ENCODE results near the gene LRRC63. TPM values are rescaled to one million over a fixed set of nuclear protein-coding genes. Genes with fewer than 3 reads are reported as not detected.

Gene LRRC63
- total RNA-seq, 1 donor from 2014 or later = 0.13 TPM

DNA sequence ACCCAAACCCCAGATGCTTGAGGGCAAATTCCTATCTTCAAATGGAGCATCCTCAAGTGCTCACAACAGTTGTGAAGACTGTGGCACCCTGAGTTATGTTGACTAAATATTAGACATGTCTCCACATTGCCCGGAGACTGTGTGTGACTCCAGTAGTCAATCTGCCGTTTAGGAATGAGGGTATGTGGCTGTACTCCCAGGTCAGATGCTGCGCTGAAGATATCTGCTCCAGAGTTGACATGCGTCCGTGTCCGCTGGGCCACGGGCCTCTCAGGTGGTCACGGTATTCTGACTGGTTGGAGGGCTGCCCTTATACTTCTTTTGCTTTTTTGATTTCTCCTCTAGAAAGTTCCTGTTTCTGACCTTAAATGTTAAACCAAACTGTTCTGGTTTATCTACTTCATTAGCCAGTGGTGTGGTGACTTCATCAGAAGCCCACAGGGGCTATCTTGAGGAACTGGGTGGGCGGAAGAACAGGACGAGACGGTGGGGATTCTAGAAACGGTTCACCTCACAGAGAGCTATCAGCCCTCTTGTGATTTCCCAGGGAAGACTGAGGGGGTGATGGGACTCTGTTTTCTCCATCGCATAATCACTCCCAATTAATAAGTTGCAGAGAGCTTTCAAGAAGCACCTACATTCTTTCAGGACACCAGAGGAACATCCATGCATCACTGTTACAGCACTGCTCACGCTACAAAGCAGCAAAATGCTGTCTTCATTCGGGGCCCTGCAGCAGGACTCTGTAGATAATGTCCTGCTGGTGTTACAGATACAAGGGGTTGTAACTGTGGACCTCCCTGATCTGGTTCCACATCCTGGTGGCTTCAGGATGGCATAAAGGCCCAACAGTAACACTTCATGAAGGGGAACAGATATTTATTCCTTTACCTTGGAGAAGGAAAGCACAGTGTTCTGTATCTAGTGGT is 28.4 kb upstream of the LRRC63 start:
- DNase-seq (ENCODE audit: low spot score) = no peak
- Mint-ChIP-seq H3K36me3 (ENCODE audit: low read depth) (peaks cover 18% of the 10 kb centered on the region), H3K4me1 (ENCODE audit: low read depth) (peaks cover 48% of the 10 kb centered on the region), H3K27me3 (ENCODE audit: insufficient read depth) (no peaks in the 10 kb centered on the region), H3K9me3 (no peaks in the 10 kb centered on the region), H3K27ac (peak overlapping the region; percentile 99), H3K4me3 (peak overlapping the region; percentile 97)
- intact Hi-C loops (cut with micrococcal nuclease) = loop anchor here (2.0 kb wide), 1 partner anchor 718 kb away; the partner anchor contains the start of gene COG3

DNA sequence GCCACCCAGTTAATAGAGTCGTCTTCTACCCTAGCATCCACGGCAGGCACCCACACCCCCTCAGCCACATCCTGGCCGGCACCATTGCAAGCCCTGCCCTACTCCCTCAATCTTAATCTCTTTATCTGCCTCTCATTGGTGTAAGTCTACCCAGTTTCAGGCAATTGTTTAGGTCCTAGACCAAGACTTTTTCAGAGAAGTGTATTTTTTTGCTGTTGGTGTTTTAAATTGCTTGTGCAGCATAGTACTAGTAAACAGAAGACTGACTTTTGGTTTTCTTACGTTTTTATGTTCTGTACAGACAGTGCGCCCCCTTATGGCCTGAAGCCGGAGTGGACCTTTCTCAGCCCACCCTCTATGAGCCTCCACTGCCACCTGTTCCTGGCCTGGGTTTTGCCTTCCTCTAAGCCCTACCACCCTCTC is 27.4 kb upstream of the LRRC63 start:
- Mint-ChIP-seq H3K4me3 (peak overlapping the region; percentile 97), H3K9me3 (no peaks in the 10 kb centered on the region), H3K27ac (peak overlapping the region; percentile 99), H3K36me3 (ENCODE audit: low read depth) (peaks cover 11% of the 10 kb centered on the region), H3K4me1 (ENCODE audit: low read depth) (peaks cover 39% of the 10 kb centered on the region), H3K27me3 (ENCODE audit: insufficient read depth) (no peaks in the 10 kb centered on the region)
- peak; percentile 64 for DNase-seq (ENCODE audit: low spot score)
- intact Hi-C loops (cut with micrococcal nuclease) = loop anchor here (1.0 kb wide), 5 partner anchors 24 to 137 kb away; partner anchors contain the start of genes LRRC63 and ZC3H13

DNA sequence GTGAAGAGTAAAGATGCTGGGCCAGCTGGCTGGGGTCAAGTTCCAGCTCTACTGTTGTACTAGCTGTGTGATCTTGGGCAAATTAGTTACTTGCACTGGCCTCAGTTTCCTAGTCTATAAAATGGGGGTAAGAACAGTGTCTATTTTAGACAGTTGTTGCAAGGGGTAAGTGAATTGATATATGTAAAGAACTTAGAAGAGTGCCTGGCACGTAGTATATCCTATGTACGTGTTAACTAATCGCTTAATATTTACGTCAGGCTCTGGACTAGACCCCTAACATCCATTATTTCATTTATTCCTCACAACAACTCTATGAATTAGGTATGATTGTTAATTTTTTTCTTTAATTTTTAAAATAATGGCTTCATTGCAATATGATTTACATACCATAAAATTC is 26.1 kb upstream of the LRRC63 start:
- Mint-ChIP-seq H3K4me1 (ENCODE audit: low read depth) (peaks cover 36% of the 10 kb centered on the region), H3K27me3 (ENCODE audit: insufficient read depth) (no peaks in the 10 kb centered on the region), H3K4me3 (no peak overlapping the region), H3K9me3 (no peaks in the 10 kb centered on the region), H3K27ac (no peak overlapping the region), H3K36me3 (ENCODE audit: low read depth) (no peaks in the 10 kb centered on the region)
- intact Hi-C loops (cut with micrococcal nuclease) = no loop called here
- DNase-seq (ENCODE audit: low spot score) = no peak

DNA sequence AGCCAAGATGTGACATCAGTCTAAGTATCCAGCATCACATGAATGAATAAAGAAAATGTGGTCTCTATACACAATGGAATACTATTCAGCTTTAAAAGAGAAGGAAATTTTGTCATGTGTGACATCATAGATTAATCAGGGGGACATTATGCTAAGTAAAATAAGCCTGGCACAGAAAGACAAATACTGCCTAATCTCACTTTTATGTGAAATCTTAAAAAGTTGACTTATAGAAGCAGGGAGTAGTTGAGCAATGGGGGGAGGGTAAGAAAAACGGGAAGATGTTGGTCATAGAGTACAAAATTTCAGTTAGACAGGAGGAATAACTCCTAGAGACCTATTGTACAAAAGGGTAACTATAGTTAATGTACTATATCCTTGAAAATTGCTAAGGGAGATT is 19.3 kb upstream of the LRRC63 start:
- Mint-ChIP-seq H3K27me3 (ENCODE audit: insufficient read depth) (no peaks in the 10 kb centered on the region), H3K4me1 (ENCODE audit: low read depth) (no peaks in the 10 kb centered on the region), H3K9me3 (no peaks in the 10 kb centered on the region), H3K27ac (no peak overlapping the region), H3K4me3 (no peak overlapping the region), H3K36me3 (ENCODE audit: low read depth) (peaks cover 2% of the 10 kb centered on the region)
- intact Hi-C loops (cut with micrococcal nuclease) = no loop called here
- no peak for DNase-seq (ENCODE audit: low spot score)

DNA sequence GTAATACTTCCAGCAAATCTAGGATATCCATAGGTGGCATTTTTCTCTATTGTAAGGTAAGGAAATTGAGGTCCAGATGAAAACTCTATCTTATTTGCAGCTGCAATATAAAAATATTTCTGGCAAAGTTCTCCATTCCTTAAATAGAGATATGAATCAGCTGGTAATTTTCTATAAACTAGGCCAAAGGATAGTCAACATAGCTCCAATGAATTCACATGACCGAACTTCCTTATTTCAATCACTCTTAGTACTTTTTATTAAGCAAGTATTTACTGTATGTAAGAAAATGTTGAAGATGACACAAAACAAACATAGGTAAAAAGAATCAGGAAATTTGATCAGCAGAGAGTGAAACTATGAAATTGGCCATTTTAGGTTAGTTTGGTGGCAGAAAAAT is 16.7 kb upstream of the LRRC63 start:
- H3K9me3 Mint-ChIP-seq = no peaks in the 10 kb centered on the region
- no peaks in the 10 kb centered on the region for H3K27me3 Mint-ChIP-seq (ENCODE audit: insufficient read depth)
- H3K27ac Mint-ChIP-seq = no peak overlapping the region
- DNase-seq (ENCODE audit: low spot score) = no peak
- intact Hi-C loops (cut with micrococcal nuclease) = no loop called here
- H3K36me3 Mint-ChIP-seq (ENCODE audit: low read depth) = peaks cover 2% of the 10 kb centered on the region
- peaks cover 6% of the 10 kb centered on the region for H3K4me1 Mint-ChIP-seq (ENCODE audit: low read depth)
- no peak overlapping the region for H3K4me3 Mint-ChIP-seq

DNA sequence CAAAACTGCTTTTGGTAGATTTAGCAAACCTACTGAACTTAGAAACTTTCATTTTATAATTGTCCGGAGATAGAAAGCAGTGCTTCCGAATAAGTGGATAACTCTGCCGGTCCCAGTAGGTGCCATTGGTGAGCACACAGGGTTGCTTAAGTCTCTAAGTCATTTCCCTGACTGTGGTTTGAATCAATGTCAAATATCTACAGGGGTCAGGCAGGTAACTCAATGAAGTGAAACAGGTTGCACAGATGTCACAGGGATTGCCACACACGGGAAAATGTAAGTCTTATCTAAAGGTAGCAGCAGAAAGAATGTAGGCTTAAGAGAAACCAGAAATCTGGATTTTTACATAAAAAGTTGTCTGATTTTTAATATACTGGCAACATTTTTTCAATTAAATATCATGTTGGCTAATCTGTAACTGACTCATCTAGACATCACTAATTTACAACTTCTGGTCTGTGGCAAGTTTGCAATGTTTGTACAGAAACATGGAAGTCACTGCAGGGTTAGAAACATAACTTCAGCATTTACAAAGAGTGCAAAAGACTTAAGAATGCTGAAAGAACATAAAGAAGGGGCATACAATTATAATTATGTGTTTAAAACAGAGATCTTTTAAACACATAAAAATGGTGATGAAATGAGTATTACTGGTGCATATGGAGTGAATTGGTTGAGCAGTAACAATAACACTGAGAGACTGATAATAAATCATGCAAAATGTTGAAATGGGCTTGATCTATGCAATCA is 14.3 kb upstream of the LRRC63 start:
- H3K9me3 Mint-ChIP-seq = no peaks in the 10 kb centered on the region
- H3K27ac Mint-ChIP-seq = no peak overlapping the region
- no peaks in the 10 kb centered on the region for H3K27me3 Mint-ChIP-seq (ENCODE audit: insufficient read depth)
- peaks cover 26% of the 10 kb centered on the region for H3K4me1 Mint-ChIP-seq (ENCODE audit: low read depth)
- no peak overlapping the region for H3K4me3 Mint-ChIP-seq
- no peak for DNase-seq (ENCODE audit: low spot score)
- no peaks in the 10 kb centered on the region for H3K36me3 Mint-ChIP-seq (ENCODE audit: low read depth)
- intact Hi-C loops (cut with micrococcal nuclease) = no loop called here

DNA sequence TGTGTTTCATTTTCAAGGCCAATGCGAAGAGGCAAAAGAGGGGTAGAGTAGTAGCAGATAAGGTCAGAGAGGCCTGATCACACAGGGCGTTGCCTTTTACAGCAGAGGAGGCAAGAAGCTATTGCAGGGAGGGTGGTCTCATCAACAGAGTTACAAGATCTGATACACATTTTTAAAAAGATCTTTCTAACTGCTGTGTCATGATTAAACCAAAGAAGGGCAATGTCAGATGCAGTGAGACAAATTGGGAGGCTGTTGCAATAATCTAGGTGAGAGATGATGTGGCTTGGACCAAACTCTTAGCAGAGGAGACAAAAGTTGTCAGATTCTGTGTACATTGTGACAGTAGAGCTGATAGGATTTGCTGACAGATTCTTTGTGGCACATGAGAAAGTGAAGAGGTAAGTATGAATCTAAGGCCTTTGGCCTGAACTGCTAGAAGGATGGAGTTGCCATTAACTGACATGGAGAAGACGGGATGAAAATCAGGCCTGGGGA is 13.0 kb upstream of the LRRC63 start:
- no peak overlapping the region for H3K27ac Mint-ChIP-seq
- H3K4me3 Mint-ChIP-seq = no peak overlapping the region
- no peaks in the 10 kb centered on the region for H3K27me3 Mint-ChIP-seq (ENCODE audit: insufficient read depth)
- H3K4me1 Mint-ChIP-seq (ENCODE audit: low read depth) = peaks cover 36% of the 10 kb centered on the region
- intact Hi-C loops (cut with micrococcal nuclease) = no loop called here
- no peaks in the 10 kb centered on the region for H3K9me3 Mint-ChIP-seq
- DNase-seq (ENCODE audit: low spot score) = no peak
- H3K36me3 Mint-ChIP-seq (ENCODE audit: low read depth) = no peaks in the 10 kb centered on the region

DNA sequence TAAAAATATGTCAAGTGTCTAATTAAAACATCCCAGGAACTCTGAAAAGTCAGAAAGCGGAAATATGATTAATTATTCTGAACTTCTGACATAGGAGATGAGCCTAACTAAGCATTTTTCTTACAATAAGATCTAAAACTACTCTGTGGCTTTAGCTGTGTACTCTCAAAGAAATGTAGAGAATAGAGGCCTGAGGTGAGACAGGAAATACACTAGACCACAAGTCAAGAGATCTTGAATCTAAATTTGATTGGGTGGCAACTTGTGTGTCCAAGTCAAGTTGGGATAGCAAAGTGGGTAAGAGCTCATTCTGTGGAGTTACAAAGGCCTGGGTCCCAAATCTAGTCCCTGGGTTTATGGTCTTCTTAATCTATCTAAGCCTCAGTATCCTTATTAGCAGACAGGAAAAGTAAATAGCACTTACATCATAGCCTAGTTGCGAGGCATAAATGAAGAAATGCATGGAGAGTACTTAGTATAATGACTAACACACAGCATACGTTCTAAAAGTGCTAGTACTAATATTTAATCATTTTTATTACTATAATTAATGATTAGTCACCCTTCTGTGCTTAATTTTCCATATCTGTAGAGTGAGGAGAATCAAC is 9.4 kb upstream of the LRRC63 start:
- no peaks in the 10 kb centered on the region for H3K9me3 Mint-ChIP-seq
- intact Hi-C loops (cut with micrococcal nuclease) = no loop called here
- no peaks in the 10 kb centered on the region for H3K27me3 Mint-ChIP-seq (ENCODE audit: insufficient read depth)
- H3K27ac Mint-ChIP-seq = no peak overlapping the region
- peaks cover 36% of the 10 kb centered on the region for H3K4me1 Mint-ChIP-seq (ENCODE audit: low read depth)
- DNase-seq (ENCODE audit: low spot score) = no peak
- no peak overlapping the region for H3K4me3 Mint-ChIP-seq
- no peaks in the 10 kb centered on the region for H3K36me3 Mint-ChIP-seq (ENCODE audit: low read depth)

DNA sequence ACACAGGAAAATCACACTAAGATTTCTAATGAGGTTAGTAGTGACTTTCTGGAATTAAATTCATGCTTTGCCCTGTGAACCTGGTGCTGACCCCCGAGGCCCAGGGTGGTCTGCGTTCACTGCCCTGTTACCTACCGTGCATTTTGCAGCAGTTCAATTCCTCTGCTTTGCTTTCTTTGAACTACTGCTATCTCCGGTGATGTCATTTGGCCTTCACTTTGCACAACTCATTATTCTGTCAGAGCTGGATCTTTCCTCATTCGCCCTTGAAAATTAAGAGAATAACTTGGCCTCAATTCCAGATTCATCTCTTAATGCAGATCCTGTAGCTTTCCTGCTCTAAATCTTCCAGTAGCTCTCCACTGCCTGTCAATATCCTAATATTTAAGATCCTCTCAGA is 8.8 kb upstream of the LRRC63 start:
- Mint-ChIP-seq H3K27me3 (ENCODE audit: insufficient read depth) (no peaks in the 10 kb centered on the region), H3K27ac (no peak overlapping the region), H3K4me1 (ENCODE audit: low read depth) (peaks cover 36% of the 10 kb centered on the region), H3K4me3 (no peak overlapping the region), H3K9me3 (no peaks in the 10 kb centered on the region), H3K36me3 (ENCODE audit: low read depth) (no peaks in the 10 kb centered on the region)
- no peak for DNase-seq (ENCODE audit: low spot score)
- intact Hi-C loops (cut with micrococcal nuclease) = loop anchor here (1.0 kb wide), 1 partner anchor 8 kb away; the partner anchor contains the start of gene LRRC63

DNA sequence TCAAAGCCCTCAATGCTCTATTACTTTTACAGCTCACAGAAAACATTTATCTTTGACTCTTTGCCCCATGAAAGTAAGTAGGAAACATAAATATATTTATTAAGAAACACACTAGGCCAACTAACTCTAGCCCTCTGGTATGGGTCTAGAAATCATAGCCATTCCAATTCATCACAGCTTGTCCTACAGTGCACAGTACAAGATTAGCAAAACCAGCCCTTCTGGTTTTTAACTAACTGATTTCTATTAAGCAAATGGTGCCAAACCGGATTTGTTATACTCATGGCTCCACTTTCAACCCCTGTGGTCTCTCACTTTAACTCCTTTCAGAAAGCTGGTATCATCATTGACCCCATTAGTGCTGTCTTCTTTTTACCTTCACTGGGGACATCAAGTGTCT is 5.6 kb upstream of the LRRC63 start:
- Mint-ChIP-seq H3K9me3 (no peaks in the 10 kb centered on the region), H3K27me3 (ENCODE audit: insufficient read depth) (no peaks in the 10 kb centered on the region), H3K27ac (no peak overlapping the region), H3K4me1 (ENCODE audit: low read depth) (peaks cover 25% of the 10 kb centered on the region), H3K4me3 (no peak overlapping the region), H3K36me3 (ENCODE audit: low read depth) (no peaks in the 10 kb centered on the region)
- intact Hi-C loops (cut with micrococcal nuclease) = no loop called here
- no peak for DNase-seq (ENCODE audit: low spot score)

DNA sequence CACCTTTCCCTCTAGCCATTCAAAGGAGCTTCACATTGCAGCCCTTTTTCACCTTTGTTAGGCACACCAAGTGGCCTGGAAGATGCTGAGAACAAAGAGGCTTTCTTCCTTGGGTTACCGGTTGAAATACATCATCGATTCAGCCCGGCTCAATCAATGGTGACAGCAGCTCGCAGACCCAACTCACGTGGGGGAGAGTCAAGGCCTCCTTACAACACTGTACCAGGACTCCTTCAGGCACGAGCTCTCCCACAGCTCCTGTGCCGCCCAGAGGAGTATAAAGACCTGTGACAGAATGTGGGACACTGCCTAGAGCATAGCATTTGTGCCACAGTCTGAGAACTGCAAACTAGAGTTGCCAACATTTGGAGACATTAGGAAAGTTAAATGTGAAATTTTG is 3.9 kb upstream of the LRRC63 start:
- H3K36me3 Mint-ChIP-seq (ENCODE audit: low read depth) = no peaks in the 10 kb centered on the region
- intact Hi-C loops (cut with micrococcal nuclease) = no loop called here

DNA sequence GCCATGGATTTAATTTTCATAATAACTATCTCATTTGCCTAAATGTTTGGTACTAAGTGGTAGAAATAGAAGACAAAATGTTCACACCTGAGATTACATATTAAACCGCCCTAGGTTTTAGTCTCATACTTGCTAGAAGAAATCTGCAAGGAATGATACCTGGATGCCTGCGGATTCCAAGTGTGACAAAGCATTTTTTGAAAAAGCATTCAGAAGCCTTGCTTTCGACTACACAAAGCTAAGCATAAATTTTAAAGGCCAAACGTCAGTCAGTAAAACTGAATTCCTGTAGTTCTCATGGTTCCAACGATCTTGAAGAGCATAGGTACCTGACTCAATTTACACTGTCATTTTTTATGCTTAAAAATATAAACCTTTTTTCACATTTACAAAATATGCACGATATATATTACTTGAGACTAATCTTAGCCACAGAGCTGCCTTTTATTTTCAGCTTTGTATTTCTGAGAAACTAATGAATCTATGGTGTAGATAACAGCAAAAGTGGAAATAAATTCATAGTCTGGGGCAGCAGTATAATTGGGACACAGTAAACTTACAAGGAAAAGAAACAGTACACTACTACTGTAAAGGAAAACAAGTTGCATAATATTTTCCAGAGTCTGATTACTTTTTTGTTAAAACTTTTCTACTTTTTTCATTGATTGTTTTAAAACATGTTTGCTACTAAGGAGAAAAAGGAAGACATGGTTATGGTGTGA is 1.2 kb upstream of the LRRC63 start:
- intact Hi-C loops (cut with micrococcal nuclease) = loop anchor here (1.0 to 10.0 kb wide), 5 partner anchors 7 to 158 kb away; partner anchors contain the start of gene ZC3H13
- Mint-ChIP-seq H3K27ac (peak overlapping the region; percentile 87), H3K4me3 (peak overlapping the region; percentile 84), H3K9me3 (no peaks in the 10 kb centered on the region), H3K27me3 (ENCODE audit: insufficient read depth) (no peaks in the 10 kb centered on the region), H3K4me1 (ENCODE audit: low read depth) (peaks cover 26% of the 10 kb centered on the region), H3K36me3 (ENCODE audit: low read depth) (no peaks in the 10 kb centered on the region)
- DNase-seq (ENCODE audit: low spot score) = no peak

More for the DNA sequence above, 3.9 kb upstream of the LRRC63 start:
- H3K27me3 Mint-ChIP-seq (ENCODE audit: insufficient read depth) = no peaks in the 10 kb centered on the region
- no peaks in the 10 kb centered on the region for H3K9me3 Mint-ChIP-seq
- peaks cover 24% of the 10 kb centered on the region for H3K4me1 Mint-ChIP-seq (ENCODE audit: low read depth)
- no peak overlapping the region for H3K4me3 Mint-ChIP-seq
- DNase-seq (ENCODE audit: low spot score) = no peak
- no peak overlapping the region for H3K27ac Mint-ChIP-seq

All from activated T-helper 1 cell treated with anti-CD3 and anti-CD28 coated beads, Interleukin-12 subunit alpha, Interleukin-12 subunit beta, Interleukin-2, Interleukin-4 antibody, amounts not matched to agents 30 ng/mL and 10 ng/mL and 1 ng/mL, durations not matched to agents 14 hours and 24 hours and 36 hours (primary cell).